ENCODE measurements around the gene CCR5AS.
A peak's percentile ranks its signal among the peaks of the same experiment; 100 is the strongest.

The CCR5AS gene

DNA sequence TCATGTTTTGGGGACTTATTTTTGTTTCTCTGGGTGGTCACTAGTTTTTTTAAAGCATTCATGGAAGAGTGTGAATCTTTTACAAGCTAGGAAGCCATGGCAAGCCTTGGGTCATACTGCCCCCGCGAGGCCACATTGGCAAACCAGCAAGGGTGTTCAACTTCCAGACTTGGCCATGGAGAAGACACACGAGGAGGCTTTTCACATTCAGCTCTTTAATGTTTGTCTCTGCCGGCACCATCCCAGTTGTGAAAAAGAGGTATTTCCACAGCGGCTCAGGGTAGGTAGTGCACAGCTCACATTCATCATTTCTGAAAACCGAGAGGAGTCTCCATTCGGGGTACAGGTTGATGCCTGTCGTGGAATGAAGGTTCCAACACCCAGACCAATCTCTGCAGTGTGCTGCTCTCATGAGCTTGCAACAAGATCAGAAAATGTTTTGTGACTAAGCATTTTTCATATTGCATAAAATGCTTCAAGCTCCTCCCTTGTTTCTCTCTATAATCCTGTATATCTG, 28.4 kb downstream of the CCR5AS start:
- peak; percentile 46 for DNase-seq (ENCODE audit: low read depth)

DNA sequence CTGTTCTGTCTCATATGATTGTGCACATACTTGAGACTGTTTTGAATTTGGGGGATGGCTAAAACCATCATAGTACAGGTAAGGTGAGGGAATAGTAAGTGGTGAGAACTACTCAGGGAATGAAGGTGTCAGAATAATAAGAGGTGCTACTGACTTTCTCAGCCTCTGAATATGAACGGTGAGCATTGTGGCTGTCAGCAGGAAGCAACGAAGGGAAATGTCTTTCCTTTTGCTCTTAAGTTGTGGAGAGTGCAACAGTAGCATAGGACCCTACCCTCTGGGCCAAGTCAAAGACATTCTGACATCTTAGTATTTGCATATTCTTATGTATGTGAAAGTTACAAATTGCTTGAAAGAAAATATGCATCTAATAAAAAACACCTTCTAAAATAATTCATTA, 31.1 kb downstream of the CCR5AS start:
- no peak for DNase-seq (ENCODE audit: low read depth)

DNA sequence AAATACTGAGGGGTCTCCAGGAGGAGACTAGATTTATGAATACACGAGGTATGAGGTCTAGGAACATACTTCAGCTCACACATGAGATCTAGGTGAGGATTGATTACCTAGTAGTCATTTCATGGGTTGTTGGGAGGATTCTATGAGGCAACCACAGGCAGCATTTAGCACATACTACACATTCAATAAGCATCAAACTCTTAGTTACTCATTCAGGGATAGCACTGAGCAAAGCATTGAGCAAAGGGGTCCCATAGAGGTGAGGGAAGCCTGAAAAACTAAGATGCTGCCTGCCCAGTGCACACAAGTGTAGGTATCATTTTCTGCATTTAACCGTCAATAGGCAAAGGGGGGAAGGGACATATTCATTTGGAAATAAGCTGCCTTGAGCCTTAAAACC, 31.6 kb downstream of the CCR5AS start:
- DNase-seq (ENCODE audit: low read depth), result no peak

DNA sequence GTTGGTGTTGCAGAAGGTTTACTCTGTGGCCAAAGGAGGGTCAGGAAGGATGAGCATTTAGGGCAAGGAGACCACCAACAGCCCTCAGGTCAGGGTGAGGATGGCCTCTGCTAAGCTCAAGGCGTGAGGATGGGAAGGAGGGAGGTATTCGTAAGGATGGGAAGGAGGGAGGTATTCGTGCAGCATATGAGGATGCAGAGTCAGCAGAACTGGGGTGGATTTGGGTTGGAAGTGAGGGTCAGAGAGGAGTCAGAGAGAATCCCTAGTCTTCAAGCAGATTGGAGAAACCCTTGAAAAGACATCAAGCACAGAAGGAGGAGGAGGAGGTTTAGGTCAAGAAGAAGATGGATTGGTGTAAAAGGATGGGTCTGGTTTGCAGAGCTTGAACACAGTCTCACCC, 32.1 kb downstream of the CCR5AS start:
- DNase-seq (ENCODE audit: low read depth), result no peak

DNA sequence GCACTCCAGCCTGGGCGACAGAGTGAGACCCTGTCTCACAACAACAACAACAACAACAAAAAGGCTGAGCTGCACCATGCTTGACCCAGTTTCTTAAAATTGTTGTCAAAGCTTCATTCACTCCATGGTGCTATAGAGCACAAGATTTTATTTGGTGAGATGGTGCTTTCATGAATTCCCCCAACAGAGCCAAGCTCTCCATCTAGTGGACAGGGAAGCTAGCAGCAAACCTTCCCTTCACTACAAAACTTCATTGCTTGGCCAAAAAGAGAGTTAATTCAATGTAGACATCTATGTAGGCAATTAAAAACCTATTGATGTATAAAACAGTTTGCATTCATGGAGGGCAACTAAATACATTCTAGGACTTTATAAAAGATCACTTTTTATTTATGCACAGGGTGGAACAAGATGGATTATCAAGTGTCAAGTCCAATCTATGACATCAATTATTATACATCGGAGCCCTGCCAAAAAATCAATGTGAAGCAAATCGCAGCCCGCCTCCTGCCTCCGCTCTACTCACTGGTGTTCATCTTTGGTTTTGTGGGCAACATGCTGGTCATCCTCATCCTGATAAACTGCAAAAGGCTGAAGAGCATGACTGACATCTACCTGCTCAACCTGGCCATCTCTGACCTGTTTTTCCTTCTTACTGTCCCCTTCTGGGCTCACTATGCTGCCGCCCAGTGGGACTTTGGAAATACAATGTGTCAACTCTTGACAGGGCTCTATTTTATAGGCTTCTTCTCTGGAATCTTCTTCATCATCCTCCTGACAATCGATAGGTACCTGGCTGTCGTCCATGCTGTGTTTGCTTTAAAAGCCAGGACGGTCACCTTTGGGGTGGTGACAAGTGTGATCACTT, 34.1 kb downstream of the CCR5AS start:
- DNase-seq (ENCODE audit: low read depth), result no peak

DNA sequence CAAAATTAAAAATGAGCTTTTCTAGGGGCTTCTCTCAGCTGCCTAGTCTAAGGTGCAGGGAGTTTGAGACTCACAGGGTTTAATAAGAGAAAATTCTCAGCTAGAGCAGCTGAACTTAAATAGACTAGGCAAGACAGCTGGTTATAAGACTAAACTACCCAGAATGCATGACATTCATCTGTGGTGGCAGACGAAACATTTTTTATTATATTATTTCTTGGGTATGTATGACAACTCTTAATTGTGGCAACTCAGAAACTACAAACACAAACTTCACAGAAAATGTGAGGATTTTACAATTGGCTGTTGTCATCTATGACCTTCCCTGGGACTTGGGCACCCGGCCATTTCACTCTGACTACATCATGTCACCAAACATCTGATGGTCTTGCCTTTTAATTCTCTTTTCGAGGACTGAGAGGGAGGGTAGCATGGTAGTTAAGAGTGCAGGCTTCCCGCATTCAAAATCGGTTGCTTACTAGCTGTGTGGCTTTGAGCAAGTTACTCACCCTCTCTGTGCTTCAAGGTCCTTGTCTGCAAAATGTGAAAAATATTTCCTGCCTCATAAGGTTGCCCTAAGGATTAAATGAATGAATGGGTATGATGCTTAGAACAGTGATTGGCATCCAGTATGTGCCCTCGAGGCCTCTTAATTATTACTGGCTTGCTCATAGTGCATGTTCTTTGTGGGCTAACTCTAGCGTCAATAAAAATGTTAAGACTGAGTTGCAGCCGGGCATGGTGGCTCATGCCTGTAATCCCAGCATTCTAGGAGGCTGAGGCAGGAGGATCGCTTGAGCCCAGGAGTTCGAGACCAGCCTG, 35.1 kb downstream of the CCR5AS start:
- no peak for DNase-seq (ENCODE audit: low read depth)

DNA sequence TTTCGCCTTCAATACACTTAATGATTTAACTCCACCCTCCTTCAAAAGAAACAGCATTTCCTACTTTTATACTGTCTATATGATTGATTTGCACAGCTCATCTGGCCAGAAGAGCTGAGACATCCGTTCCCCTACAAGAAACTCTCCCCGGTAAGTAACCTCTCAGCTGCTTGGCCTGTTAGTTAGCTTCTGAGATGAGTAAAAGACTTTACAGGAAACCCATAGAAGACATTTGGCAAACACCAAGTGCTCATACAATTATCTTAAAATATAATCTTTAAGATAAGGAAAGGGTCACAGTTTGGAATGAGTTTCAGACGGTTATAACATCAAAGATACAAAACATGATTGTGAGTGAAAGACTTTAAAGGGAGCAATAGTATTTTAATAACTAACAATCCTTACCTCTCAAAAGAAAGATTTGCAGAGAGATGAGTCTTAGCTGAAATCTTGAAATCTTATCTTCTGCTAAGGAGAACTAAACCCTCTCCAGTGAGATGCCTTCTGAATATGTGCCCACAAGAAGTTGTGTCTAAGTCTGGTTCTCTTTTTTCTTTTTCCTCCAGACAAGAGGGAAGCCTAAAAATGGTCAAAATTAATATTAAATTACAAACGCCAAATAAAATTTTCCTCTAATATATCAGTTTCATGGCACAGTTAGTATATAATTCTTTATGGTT, 35.9 kb downstream of the CCR5AS start, which contains the start of gene CCR5:
Gene CCR5 (plus strand): TSS at position 108 of the 680 bp plus-strand sequence. CDS start 1,957 bp downstream, outside the sequence.
- no peak for DNase-seq (ENCODE audit: low read depth)

DNA sequence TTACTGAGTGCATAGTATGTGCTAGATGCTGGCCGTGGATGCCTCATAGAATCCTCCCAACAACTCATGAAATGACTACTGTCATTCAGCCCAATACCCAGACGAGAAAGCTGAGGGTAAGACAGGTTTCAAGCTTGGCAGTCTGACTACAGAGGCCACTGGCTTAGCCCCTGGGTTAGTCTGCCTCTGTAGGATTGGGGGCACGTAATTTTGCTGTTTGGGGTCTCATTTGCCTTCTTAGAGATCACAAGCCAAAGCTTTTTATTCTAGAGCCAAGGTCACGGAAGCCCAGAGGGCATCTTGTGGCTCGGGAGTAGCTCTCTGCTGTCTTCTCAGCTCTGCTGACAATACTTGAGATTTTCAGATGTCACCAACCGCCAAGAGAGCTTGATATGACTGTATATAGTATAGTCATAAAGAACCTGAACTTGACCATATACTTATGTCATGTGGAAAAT, 37.2 kb downstream of the CCR5AS start:
- no peak for DNase-seq (ENCODE audit: low read depth)

DNA sequence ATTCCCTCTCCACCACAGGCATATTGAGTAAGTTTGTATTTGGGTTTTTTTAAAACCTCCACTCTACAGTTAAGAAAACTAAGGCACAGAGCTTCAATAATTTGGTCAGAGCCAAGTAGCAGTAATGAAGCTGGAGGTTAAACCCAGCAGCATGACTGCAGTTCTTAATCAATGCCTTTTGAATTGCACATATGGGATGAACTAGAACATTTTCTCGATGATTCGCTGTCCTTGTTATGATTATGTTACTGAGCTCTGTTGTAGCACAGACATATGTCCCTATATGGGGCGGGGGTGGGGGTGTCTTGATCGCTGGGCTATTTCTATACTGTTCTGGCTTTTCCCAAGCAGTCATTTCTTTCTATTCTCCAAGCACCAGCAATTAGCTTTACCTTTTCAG, 37.7 kb downstream of the CCR5AS start:
- no peak for DNase-seq (ENCODE audit: low read depth)

DNA sequence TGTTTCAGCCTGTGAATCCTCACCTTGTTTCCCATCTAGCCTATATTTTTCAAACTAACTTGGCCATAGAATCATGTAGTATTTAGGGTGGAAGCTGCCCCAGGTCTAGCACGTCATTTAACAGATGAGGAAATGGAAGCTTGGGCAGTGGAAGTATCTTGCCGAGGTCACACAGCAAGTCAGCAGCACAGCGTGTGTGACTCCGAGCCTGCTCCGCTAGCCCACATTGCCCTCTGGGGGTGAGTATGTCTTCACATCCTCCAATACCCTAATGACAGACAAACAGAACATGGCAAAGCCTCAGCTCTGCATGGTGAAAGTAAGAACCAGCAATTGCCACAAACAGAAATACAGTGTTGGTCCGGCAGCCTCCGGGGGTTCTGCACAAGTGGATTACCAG, 38.3 kb downstream of the CCR5AS start:
- peak; percentile 45 for DNase-seq (ENCODE audit: low read depth)

DNA sequence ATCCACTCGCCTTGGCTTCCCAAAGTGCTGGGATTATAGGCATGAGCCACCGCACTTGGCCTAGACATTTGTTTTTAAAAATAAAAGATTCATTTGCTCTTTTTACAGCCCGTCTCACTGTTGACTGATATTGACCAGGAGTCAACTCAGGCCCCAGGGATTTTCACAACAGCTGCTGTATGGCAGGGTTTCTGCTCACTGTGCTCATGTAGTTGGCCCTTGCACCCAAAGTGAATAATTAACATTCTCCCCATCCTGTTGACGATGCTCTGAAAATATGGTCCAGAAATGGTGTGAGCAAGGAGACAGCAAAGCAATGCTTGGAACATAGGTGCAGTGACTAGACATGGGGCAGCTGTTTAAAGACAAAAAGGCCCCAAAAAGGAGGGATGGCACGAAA, 39.1 kb downstream of the CCR5AS start:
- no peak for DNase-seq (ENCODE audit: low read depth)

DNA sequence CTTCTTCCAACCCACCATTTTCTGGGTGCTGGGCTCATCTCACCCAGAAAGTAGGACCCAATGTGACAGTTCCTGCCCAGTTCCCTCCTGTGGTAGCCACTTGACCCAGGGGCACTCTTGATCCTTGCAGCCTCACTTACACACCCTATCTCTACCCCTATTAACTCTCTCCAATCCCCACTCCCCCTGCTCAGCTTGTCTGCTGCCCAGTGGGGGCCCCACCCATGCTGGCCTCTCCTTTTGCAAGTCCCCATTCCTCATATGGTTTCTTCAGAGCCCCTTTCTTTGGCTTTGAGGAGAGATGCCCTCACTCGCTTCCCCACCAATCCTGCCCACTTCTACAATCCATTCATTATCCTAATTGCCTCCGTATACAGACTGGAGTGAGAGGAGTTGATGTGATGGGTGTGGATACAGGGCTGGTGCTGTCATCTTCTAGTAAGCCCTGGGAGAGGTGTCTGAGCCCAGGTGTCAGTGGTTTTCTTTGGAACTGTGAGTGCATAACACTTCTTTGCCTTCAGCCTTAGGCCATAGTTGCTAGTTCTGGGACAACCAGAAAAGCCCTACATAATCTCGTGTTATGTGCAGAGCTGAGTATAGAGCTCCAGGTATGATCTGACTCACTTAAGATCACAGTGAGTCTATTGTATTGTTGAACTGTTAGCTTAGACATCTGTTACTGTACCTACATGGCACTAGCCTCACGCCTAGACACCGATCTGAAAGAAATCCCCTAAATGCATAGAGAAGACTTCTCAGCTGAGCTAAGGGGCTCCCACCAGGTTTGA, 40.9 kb downstream of the CCR5AS start:
- DNase-seq (ENCODE audit: low read depth), result no peak

DNA sequence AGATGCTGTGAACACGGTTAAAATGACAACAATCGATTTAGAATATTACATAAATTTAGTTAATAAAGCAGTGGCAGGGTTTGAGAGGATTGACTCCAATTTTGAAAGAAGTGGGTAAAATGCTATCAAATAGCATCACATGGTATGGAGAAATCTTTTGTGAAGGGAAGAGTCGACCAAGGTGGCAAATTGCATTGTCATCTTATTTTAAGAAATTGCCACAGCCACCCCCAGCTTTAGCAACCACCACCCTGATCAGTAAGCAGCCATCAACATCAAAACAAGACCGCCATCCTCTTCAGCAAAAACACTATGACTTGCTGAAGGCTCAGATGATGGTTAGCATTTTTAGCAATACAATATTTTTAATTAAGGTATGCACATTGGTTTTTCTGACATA, 41.8 kb downstream of the CCR5AS start:
- no peak for DNase-seq (ENCODE audit: low read depth)

DNA sequence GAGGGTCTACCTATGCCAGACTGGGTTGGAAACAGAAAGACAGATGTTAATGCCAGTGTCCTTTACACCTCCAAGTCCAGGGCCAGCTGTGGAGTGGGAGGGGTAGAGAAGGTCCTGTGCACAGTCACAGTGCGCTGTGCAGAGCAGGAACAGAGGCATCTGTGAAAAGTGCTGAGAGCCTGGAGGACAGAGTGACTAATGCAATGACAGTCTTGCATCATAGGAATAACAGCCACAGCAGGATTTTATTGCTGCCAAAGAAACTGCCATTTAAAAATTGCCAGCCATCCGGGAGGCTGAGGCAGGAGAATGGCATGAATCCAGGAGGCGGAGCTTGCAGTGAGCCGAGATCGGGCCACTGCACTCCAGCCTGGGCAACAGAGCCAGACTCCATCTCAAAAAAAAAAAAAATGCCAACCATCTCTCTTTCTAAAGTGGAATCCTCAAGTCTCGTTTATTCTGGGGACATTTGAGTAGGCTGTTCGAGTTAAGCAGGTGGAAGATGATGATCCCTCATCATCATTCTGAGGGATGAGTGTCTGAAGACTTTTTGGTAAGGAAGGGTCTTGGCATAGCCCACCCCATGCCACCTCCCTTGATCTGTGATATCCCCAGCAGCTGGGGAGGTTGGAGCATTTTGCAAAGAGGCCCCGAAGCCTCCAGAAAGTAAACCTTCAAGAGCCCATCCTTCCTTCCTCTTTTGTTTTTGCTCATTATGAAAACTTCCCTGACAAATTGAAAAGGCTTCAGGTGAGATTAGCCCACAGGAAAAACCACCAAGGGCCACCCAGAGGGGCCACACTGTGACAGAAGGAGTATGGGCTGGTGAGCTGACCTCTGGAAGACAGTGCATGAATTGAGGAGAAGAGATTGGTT, 45.2 kb downstream of the CCR5AS start:
- DNase-seq (ENCODE audit: low read depth), result no peak

DNA sequence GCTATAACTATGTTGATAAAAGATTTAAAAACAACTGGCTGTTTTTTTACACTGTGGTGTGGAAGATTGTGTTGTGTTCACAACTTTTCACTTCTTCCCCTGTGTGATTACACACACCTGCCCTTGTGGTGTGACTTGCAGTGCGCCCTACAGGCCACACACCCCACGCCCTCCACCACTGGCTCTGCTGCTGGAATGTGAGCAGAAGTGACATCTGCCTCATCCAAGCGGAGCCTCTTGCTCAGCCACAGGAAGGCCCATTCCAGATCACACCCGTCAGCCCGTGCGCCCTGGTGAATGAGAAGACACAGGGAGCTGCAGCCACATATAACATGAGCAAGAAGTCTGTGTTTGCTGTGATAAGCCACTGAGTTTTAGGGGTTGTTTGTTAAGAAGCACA, 46.0 kb downstream of the CCR5AS start:
- no peak for DNase-seq (ENCODE audit: low read depth)

DNA sequence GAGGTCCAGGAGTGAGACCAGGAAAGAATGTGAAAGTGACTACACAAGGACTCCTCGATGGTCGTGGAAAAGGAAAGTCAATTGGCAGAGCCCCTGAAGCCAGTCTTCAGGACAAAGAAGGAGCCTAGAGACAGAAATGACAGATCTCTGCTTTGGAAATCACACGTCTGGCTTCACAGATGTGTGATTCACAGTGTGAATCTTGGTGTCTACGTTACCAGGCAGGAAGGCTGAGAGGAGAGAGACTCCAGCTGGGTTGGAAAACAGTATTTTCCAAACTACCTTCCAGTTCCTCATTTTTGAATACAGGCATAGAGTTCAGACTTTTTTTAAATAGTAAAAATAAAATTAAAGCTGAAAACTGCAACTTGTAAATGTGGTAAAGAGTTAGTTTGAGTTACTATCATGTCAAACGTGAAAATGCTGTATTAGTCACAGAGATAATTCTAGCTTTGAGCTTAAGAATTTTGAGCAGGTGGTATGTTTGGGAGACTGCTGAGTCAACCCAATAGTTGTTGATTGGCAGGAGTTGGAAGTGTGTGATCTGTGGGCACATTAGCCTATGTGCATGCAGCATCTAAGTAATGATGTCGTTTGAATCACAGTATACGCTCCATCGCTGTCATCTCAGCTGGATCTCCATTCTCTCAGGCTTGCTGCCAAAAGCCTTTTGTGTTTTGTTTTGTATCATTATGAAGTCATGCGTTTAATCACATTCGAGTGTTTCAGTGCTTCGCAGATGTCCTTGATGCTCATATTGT, 47.0 kb downstream of the CCR5AS start:
- no peak for DNase-seq (ENCODE audit: low read depth)

DNA sequence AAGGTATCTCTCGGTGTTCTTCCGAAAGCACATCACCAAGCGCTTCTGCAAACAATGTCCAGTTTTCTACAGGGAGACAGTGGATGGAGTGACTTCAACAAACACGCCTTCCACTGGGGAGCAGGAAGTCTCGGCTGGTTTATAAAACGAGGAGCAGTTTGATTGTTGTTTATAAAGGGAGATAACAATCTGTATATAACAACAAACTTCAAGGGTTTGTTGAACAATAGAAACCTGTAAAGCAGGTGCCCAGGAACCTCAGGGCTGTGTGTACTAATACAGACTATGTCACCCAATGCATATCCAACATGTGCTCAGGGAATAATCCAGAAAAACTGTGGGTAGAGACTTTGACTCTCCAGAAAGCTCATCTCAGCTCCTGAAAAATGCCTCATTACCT, 48.4 kb downstream of the CCR5AS start:
- DNase-seq (ENCODE audit: low read depth), result no peak

DNA sequence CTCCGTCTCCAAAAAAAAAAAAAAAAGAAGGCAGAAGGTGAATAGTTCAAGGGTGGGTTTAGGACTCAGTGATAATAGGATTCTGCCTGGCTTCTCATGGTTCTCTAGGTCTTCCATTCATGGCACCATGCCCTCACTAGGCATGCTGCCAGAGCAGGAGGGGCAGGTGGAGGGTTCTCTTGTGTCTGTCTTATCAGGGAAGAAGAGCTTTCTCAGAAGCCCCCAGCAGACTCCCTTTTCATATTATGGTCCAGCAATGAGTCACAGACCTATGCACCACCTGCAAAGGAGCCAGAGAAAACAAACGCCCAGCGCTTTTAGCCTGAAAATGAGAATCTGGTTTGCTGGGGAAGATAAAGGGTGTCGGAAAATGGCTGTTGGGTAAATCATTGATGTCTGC, 50.0 kb downstream of the CCR5AS start:
- no peak for DNase-seq (ENCODE audit: low read depth)

DNA sequence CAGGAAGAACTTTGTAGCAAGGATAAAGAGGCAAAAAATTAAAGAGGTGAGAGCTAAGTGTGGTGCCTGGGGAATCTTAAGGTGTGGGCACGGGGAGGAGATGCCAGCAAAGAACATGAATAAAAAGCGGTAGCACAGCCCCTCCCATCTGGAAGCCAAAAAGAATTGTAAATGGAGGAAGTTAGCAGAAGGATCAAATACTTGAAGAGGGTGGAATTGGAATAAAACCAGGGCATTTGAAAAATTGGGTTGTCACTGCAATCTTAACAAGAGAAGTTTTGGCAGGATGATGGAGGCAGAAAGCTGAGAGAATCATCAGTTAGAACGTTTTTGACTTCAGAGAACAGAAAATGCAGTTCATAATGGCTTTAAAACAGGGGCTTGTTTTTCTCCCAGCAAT, 50.6 kb downstream of the CCR5AS start:
- DNase-seq (ENCODE audit: low read depth), result no peak

DNA sequence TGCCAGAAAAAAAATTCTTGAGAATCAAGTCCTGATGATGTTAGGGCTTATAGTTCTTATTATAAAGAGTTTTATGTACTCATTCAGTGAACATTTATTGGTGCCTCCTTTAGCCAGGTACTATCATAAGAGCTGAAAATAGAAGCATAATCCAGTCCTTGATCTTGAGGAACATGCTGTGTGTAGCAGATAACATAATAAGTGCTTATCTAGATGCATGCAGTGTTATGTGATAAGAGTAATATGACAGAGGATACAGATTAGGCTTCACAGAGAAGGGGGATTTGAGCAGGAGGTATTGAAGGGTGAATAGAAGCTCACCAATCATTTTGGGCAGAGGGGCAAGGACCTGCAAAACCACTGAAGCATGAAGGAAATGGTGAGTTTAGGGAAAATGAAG, 51.9 kb downstream of the CCR5AS start:
- no peak for DNase-seq (ENCODE audit: low read depth)
